ENCODE measurements around the gene TXNDC17.
A peak's percentile ranks its signal among the peaks of the same experiment; 100 is the strongest.
"Not testable (repeated sequence)": the region's sequence is repeated elsewhere in the genome, so short reads cannot be mapped to it uniquely, and the experiment has no call there.

The TXNDC17 gene

GRCh38 chr17:6636616-6637457, 4.0 kb upstream of the TXNDC17 start:
- no peak for DNase-seq (ENCODE audit: low read depth in 2 of 2, low spot score in 1 of 2)

- DNase-seq (ENCODE audit: low read depth in 2 of 2, low spot score in 1 of 2): no peak
Observed at GRCh38 chr17:6637458-6637840, 3.4 kb upstream of the TXNDC17 start.

GRCh38 chr17:6638046-6638908, 2.6 kb upstream of the TXNDC17 start:
- DNase-seq (ENCODE audit: low read depth in 2 of 2, low spot score in 1 of 2): no peak

GRCh38 chr17:6639014-6639585, 1.8 kb upstream of the TXNDC17 start:
- DNase-seq (ENCODE audit: low read depth in 2 of 2, low spot score in 1 of 2): no peak

GRCh38 chr17:6639586-6640535, 999 bp upstream of the TXNDC17 start:
- DNase-seq (ENCODE audit: low read depth in 2 of 2, low spot score in 1 of 2): no peak

GRCh38 chr17:6641247-6641863, 495 bp downstream of the TXNDC17 start:
- no peak for DNase-seq (ENCODE audit: low read depth in 2 of 2, low spot score in 1 of 2)

GRCh38 chr17:6642592-6642991, 1.7 kb downstream of the TXNDC17 start:
- DNase-seq (ENCODE audit: low read depth in 2 of 2, low spot score in 1 of 2): no peak

GRCh38 chr17:6643451-6644125, 2.7 kb downstream of the TXNDC17 start:
- DNase-seq (ENCODE audit: low read depth in 2 of 2, low spot score in 1 of 2): no peak

- DNase-seq (ENCODE audit: low read depth in 2 of 2, low spot score in 1 of 2): no peak
Observed at GRCh38 chr17:6648181-6648580, 7.3 kb downstream of the TXNDC17 start.

- peak; percentile 79 to 86 for DNase-seq (ENCODE audit: low read depth in 2 of 2, low spot score in 1 of 2)
Observed at GRCh38 chr17:6651354-6651918, 10.6 kb downstream of the TXNDC17 start, which contains the start of the genes C17orf100 and MED31. C17orf100 (plus strand) TSS chr17:6651762; CDS start chr17:6651914, 152 bp downstream. MED31 (minus strand) TSS chr17:6651605; CDS start chr17:6651528, 77 bp downstream.

GRCh38 chr17:6651919-6652452, 11.1 kb downstream of the TXNDC17 start:
- no peak for DNase-seq (ENCODE audit: low read depth in 2 of 2, low spot score in 1 of 2)

GRCh38 chr17:6654841-6655731, 14.2 kb downstream of the TXNDC17 start:
- no peak for DNase-seq (ENCODE audit: low read depth in 2 of 2, low spot score in 1 of 2)

GRCh38 chr17:6655732-6656361, 15.0 kb downstream of the TXNDC17 start:
- not testable (repeated sequence) for DNase-seq (ENCODE audit: low read depth in 2 of 2, low spot score in 1 of 2)

GRCh38 chr17:6656797-6657632, 16.2 kb downstream of the TXNDC17 start:
- peak in 1 of 2 donors; percentile 35 for DNase-seq (ENCODE audit: low read depth in 2 of 2, low spot score in 1 of 2)

- DNase-seq (ENCODE audit: low read depth in 2 of 2, low spot score in 1 of 2): no peak
Observed at GRCh38 chr17:6657633-6658287, 16.9 kb downstream of the TXNDC17 start.

- not testable (repeated sequence) for DNase-seq (ENCODE audit: low read depth in 2 of 2, low spot score in 1 of 2)
Observed at GRCh38 chr17:6658411-6658810, 17.6 kb downstream of the TXNDC17 start.

Data from stimulated activated CD8-positive, alpha-beta memory T cell treated with anti-CD3 and anti-CD28 coated beads, Interleukin-4, amount 100 ng/mL, for 1 hour (primary cell).